ENCODE data around the gene MRPL54. TPM values are rescaled to one million over a fixed set of nuclear protein-coding genes. Genes with fewer than 3 reads are reported as not detected.

Gene MRPL54
- total RNA-seq, 2 donors from 2014 or later: 78.9 to 86.0 TPM

GRCh38 chr19:3800996-3801395 lies 38.5 kb downstream of the MRPL54 start:
- Histone ChIP-seq H3K27me3 (peaks cover 0 to 17% of the 10 kb centered on the region in 2 donors), H3K9me3 (no peaks in the 10 kb centered on the region), H3K4me3 (no peak overlapping the region), H3K36me3 (replicated peaks in 1 of 2; ENCODE audit: insufficient read depth in 1 of 2, low read depth in 2 of 2) (no peaks in the 10 kb centered on the region), H3K27ac (no peak overlapping the region), H3K4me1 (peaks cover 9% of the 10 kb centered on the region)
- intact Hi-C loops (cut with DNase I): no loop called here
- DNase-seq: no peak
- no peak for ATAC-seq
- no peak for TF ChIP-seq POLR2A (IDR thresholded peaks at IDR 0.05)
- TF ChIP-seq CTCF (IDR thresholded peaks at IDR 0.05): no peak
- WGBS, 2 donors: 28 to 60% methylated on average over 9 to 21 of the region's 21 CpGs

- TF ChIP-seq POLR2A (IDR thresholded peaks at IDR 0.05) (no peak), CTCF (IDR thresholded peaks at IDR 0.05) (no peak)
- WGBS, 2 donors: 3 to 17% methylated on average over 1 to 45 of the region's 46 CpGs
- Histone ChIP-seq H3K9me3 (no peaks in the 10 kb centered on the region), H3K27me3 (peaks cover 0 to 17% of the 10 kb centered on the region in 2 donors), H3K36me3 (replicated peaks in 1 of 2; ENCODE audit: insufficient read depth in 1 of 2, low read depth in 2 of 2) (no peaks in the 10 kb centered on the region), H3K27ac (no peak overlapping the region), H3K4me1 (peaks cover 9% of the 10 kb centered on the region), H3K4me3 (no peak overlapping the region)
- peak in 3 of 4 donors; percentile 21 to 31 (median 25) for DNase-seq
- ATAC-seq: peak; percentile 30
- intact Hi-C loops (cut with DNase I): no loop called here
Observed at GRCh38 chr19:3801412-3802096, 39.1 kb downstream of the MRPL54 start.

GRCh38 chr19:3803114-3803888 lies 40.8 kb downstream of the MRPL54 start:
- intact Hi-C loops (cut with DNase I): no loop called here
- Histone ChIP-seq H3K27me3 (peaks cover 0 to 17% of the 10 kb centered on the region in 2 donors), H3K36me3 (replicated peaks in 1 of 2; ENCODE audit: insufficient read depth in 1 of 2, low read depth in 2 of 2) (no peaks in the 10 kb centered on the region), H3K4me3 (no peak overlapping the region), H3K4me1 (peaks cover 9% of the 10 kb centered on the region), H3K9me3 (no peaks in the 10 kb centered on the region), H3K27ac (no peak overlapping the region)
- TF ChIP-seq CTCF (IDR thresholded peaks at IDR 0.05) (no peak), POLR2A (IDR thresholded peaks at IDR 0.05) (no peak)
- DNase-seq (no peak), ATAC-seq (no peak)
- 67 to 79% methylated on average over 16 to 18 of the region's 24 CpGs for WGBS, 2 donors

- ATAC-seq (no peak), DNase-seq (no peak)
- intact Hi-C loops (cut with DNase I): no loop called here
- WGBS, 2 donors: 45 to 50% methylated on average over 6 to 8 of the region's 10 CpGs
- H3K27me3 ChIP-seq: peaks cover 0 to 17% of the 10 kb centered on the region in 2 donors
- H3K9me3 ChIP-seq: no peaks in the 10 kb centered on the region
- peaks cover 9% of the 10 kb centered on the region for H3K4me1 ChIP-seq
- no peak overlapping the region for H3K27ac ChIP-seq
- no peaks in the 10 kb centered on the region for H3K36me3 ChIP-seq (replicated peaks in 1 of 2; ENCODE audit: insufficient read depth in 1 of 2, low read depth in 2 of 2)
- H3K4me3 ChIP-seq: no peak overlapping the region
- no peak for TF ChIP-seq CTCF (IDR thresholded peaks at IDR 0.05)
- no peak for TF ChIP-seq POLR2A (IDR thresholded peaks at IDR 0.05)
Observed at GRCh38 chr19:3803986-3804385, 41.5 kb downstream of the MRPL54 start.
